Testis (tissue), 2 donors: ENCODE measurements around the gene SRRD.

Experiments used
- CTCF ChIP-seq, 3 experiments: fragments of 450-650 bp in 2 of 3; fragments of 200-600 bp in 1 of 3; sonication (generic) in 1 of 3; IDR thresholded peaks; one replicate each; pipeline ENCODE4 v1.5.1; 2016 to 2019; ENCODE audit warnings: antibody characterized with exemption in 3 of 3, mild to moderate bottlenecking in 2 of 3, moderate library complexity in 1 of 3
- POLR2A ChIP-seq: fragments of 450-650 bp; IDR thresholded peaks from one replicate; pipeline ENCODE4 v1.6.1; 2017; ENCODE audit warnings: antibody characterized with exemption, mild to moderate bottlenecking, moderate library complexity

GRCh38 chr22:26452236-26453016 is 31.3 kb upstream of the SRRD start:
- TF ChIP-seq CTCF (IDR thresholded peaks at IDR 0.05) (no peak), POLR2A (no peak)
